HCT116 (cell line): ENCODE data around the gene AGBL1. TPM values are rescaled to one million over a fixed set of nuclear protein-coding genes. Genes with fewer than 3 reads are reported as not detected.

Source experiments
- ATAC-seq: fragments of 200-7000 bp; cut with Tn5 transposase; 2 replicates; pipeline ENCODE4 v1.9.1; 2020; ENCODE audit warnings: mild to moderate bottlenecking, moderate library complexity
- BruUV-seq: library from RNA; stranded (reverse); fragments of 400-500 nt; replicated peaks from 2 replicates; lab custom pipeline; 2021; lab: Mats Ljungman, UMichigan
- CTCF ChIA-PET: fragments of 300-600 bp; sonication (Branson Sonifier 250); formaldehyde crosslinking; loops from one replicate; lab custom pipeline; 2021; ENCODE audit warnings: antibody characterized with exemption; lab: Charles Lee
- POLR2A ChIA-PET: fragments of 300-600, 350-600 bp; sonication (Branson Sonifier 250); formaldehyde crosslinking; loops from one replicate; lab custom pipeline; 2021; ENCODE audit warnings: antibody characterized with exemption; lab: Charles Lee
- RAD21 ChIA-PET, 2 experiments: fragments of 300-600 bp; sonication (Branson Sonifier 250); formaldehyde crosslinking; loops; one replicate each; lab custom pipeline; 2023; ENCODE audit warnings: low total read pairs in 2 of 2; ENCODE audit not compliant: uncharacterized antibody in 2 of 2, unreplicated experiment in 2 of 2, low non-redundant PET in 1 of 2; lab: Charles Lee
- DNase-seq: peaks from one replicate; pipeline ENCODE4 v3.0.0-alpha.2; 2010; ENCODE audit warnings: low read depth, low spot score
- H2AFZ ChIP-seq: fragments of 200-600 bp; shearing (Covaris generic), sonication (generic); 2 replicates; pipeline ENCODE4 v1.6.1; 2017; ENCODE audit warnings: low read depth, mixed run types, mixed read lengths, antibody characterized with exemption, low read length; ENCODE audit not compliant: poor library complexity, severe bottlenecking
- H3K27ac ChIP-seq: 2 replicates; pipeline ENCODE4 v1.5.1; 2012; ENCODE audit warnings: low read depth, low read length
- H3K27me3 ChIP-seq: fragments of 200-600 bp; sonication (generic); 2 replicates; pipeline ENCODE4 v1.6.1; 2016; ENCODE audit warnings: mixed run types, low read length, mixed read lengths; ENCODE audit not compliant: insufficient read depth
- H3K36me3 ChIP-seq, 2 experiments: fragments of 200-500 bp in 1 of 2; fragments of 200-600 bp in 1 of 2; sonication (Bioruptor generic) in 1 of 2; sonication (generic) in 1 of 2; 2 replicates each; pipeline versions ENCODE4 v1.5.1 to v1.6.1; 2014 to 2016; ENCODE audit warnings: low read length in 2 of 2, inconsistent platforms in 1 of 2, mixed read lengths in 1 of 2, mixed run types in 1 of 2; ENCODE audit not compliant: insufficient read depth in 2 of 2, control insufficient read depth in 1 of 2
- H3K4me1 ChIP-seq, 2 experiments: fragments of 200-600 bp in 1 of 2; sonication (generic) in 1 of 2; 2 replicates each; pipeline versions ENCODE4 v1.5.1 to v1.6.1; 2012 to 2017; ENCODE audit warnings: low read length in 2 of 2, inconsistent platforms in 1 of 2, mild to moderate bottlenecking in 1 of 2, mixed read lengths in 1 of 2, mixed run types in 1 of 2, moderate library complexity in 1 of 2; ENCODE audit not compliant: insufficient read depth in 2 of 2, control insufficient read depth in 1 of 2
- H3K4me2 ChIP-seq: fragments of 200-600 bp; sonication (generic); 2 replicates; pipeline ENCODE4 v1.6.1; 2017; ENCODE audit warnings: mixed run types, low read length, mixed read lengths
- H3K4me3 ChIP-seq, 2 experiments: fragments of 200-600 bp in 1 of 2; sonication (generic) in 1 of 2; replicated peaks in 1 of 2; 2 replicates each; pipeline ENCODE4 v1.5.1; 2011 to 2016; ENCODE audit warnings: low read length in 2 of 2, control low read depth in 1 of 2, low read depth in 1 of 2, mild to moderate bottlenecking in 1 of 2, mixed read lengths in 1 of 2, mixed run types in 1 of 2
- H3K79me2 ChIP-seq: fragments of 200-600 bp; sonication (generic); 2 replicates; pipeline ENCODE4 v1.6.1; 2017; ENCODE audit warnings: mild to moderate bottlenecking, mixed run types, low read length, moderate library complexity, mixed read lengths; ENCODE audit not compliant: insufficient read depth
- H3K9ac ChIP-seq: fragments of 200-600 bp; sonication (generic); 2 replicates; pipeline ENCODE4 v1.6.1; 2016; ENCODE audit warnings: low read length, mixed read lengths
- H3K9me2 ChIP-seq: fragments of 200-600 bp; sonication (generic), shearing (Covaris generic); 2 replicates; pipeline ENCODE4 v1.6.1; 2017; ENCODE audit warnings: mixed run types, mild to moderate bottlenecking, moderate library complexity; ENCODE audit not compliant: insufficient read depth
- H3K9me3 ChIP-seq, 2 experiments: fragments of 200-500 bp in 1 of 2; fragments of 200-600 bp in 1 of 2; sonication (Bioruptor generic) in 1 of 2; sonication (generic) in 1 of 2; 2 replicates each; pipeline ENCODE4 v1.6.1; 2014 to 2017; ENCODE audit warnings: low read length in 2 of 2, mixed read lengths in 2 of 2, inconsistent platforms in 1 of 2, low read depth in 1 of 2, mild to moderate bottlenecking in 1 of 2, mixed run types in 1 of 2, moderate library complexity in 1 of 2; ENCODE audit not compliant: control insufficient read depth in 1 of 2, insufficient read depth in 1 of 2
- H4K20me1 ChIP-seq: fragments of 200-600 bp; sonication (generic), shearing (Covaris generic); 2 replicates; pipeline ENCODE4 v1.6.1; 2017; ENCODE audit warnings: mixed run types, mild to moderate bottlenecking, moderate library complexity; ENCODE audit not compliant: insufficient read depth
- CEBPB ChIP-seq: IDR thresholded peaks from 2 replicates; pipeline ENCODE4 v1.6.1; 2012; ENCODE audit warnings: low read depth
- EZH2phosphoT487 ChIP-seq: fragments of 200-600 bp; IDR thresholded peaks from 2 replicates; pipeline ENCODE4 v1.6.1; 2018; ENCODE audit warnings: antibody characterized with exemption, borderline replicate concordance
- FOSL1 ChIP-seq: IDR thresholded peaks from 2 replicates; pipeline ENCODE4 v1.6.1; 2012; ENCODE audit warnings: low read depth
- RAD21 ChIP-seq: IDR thresholded peaks from 2 replicates; pipeline ENCODE4 v1.6.1; 2012; ENCODE audit warnings: low read depth, mild to moderate bottlenecking
- SIN3A ChIP-seq: IDR thresholded peaks from 2 replicates; pipeline ENCODE4 v1.6.1; 2012; ENCODE audit warnings: low read depth
- SP1 ChIP-seq: IDR thresholded peaks from 2 replicates; pipeline ENCODE4 v1.6.1; 2012; ENCODE audit warnings: low read depth
- YY1 ChIP-seq: IDR thresholded peaks from 2 replicates; pipeline ENCODE4 v1.6.1; 2011; ENCODE audit warnings: low read length, low read depth, moderate library complexity, mild to moderate bottlenecking; ENCODE audit not compliant: insufficient replicate concordance; ENCODE audit errors: extremely low read depth
- ZNF274 ChIP-seq: fragments of 200-500 bp; sonication (Bioruptor generic); IDR thresholded peaks from 2 replicates; pipeline ENCODE4 v1.6.1; 2014; ENCODE audit warnings: mild to moderate bottlenecking, low read depth, low read length, inconsistent platforms
- intact Hi-C: fragments of 100-400 bp; cut with micrococcal nuclease; formaldehyde crosslinking; loops from 2 replicates; pipeline ENCODE4 v1.10.0; 2022
- total RNA-seq: library from RNA; stranded (reverse); gene quantifications from one replicate; pipeline ENCODE4 v1.2.1, GENCODE V29; 2021; ENCODE audit not compliant: unreplicated experiment
- TF ChIP-seq, protein P1 (sequence below): IDR thresholded peaks from 2 replicates; pipeline ENCODE4 v1.6.1; 2012; ENCODE audit warnings: low read depth
- TF ChIP-seq, protein P2 (sequence below): IDR thresholded peaks from 2 replicates; pipeline ENCODE4 v1.6.1; 2012

AGBL1 gene
- total RNA-seq, 1 experiment from 2014 or later, result not detected

DNA sequence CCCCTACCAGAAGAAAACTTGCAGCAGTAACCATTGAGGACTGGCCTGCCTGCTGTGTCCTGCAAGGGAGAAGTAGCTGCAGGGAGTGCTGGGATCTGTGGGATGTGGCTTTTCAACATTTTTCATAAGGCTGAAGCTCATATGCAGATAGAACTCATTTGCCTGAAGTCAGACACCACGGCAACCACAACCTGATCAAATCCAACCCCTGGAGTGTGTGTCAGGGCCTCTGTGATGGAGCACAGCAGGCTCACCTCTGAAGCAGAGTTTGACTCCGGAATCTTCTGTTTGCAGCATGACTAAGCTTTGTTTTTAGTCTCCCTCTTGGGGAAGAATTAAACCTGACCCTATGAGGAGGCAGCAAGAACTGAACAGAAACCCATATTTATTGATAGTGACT is 508.7 kb downstream of the AGBL1 start:
- TF ChIP-seq RAD21, result no peak
- TF ChIP-seq SIN3A, result no peak
- no peak for TF ChIP-seq YY1
- TF ChIP-seq, protein P1, sequence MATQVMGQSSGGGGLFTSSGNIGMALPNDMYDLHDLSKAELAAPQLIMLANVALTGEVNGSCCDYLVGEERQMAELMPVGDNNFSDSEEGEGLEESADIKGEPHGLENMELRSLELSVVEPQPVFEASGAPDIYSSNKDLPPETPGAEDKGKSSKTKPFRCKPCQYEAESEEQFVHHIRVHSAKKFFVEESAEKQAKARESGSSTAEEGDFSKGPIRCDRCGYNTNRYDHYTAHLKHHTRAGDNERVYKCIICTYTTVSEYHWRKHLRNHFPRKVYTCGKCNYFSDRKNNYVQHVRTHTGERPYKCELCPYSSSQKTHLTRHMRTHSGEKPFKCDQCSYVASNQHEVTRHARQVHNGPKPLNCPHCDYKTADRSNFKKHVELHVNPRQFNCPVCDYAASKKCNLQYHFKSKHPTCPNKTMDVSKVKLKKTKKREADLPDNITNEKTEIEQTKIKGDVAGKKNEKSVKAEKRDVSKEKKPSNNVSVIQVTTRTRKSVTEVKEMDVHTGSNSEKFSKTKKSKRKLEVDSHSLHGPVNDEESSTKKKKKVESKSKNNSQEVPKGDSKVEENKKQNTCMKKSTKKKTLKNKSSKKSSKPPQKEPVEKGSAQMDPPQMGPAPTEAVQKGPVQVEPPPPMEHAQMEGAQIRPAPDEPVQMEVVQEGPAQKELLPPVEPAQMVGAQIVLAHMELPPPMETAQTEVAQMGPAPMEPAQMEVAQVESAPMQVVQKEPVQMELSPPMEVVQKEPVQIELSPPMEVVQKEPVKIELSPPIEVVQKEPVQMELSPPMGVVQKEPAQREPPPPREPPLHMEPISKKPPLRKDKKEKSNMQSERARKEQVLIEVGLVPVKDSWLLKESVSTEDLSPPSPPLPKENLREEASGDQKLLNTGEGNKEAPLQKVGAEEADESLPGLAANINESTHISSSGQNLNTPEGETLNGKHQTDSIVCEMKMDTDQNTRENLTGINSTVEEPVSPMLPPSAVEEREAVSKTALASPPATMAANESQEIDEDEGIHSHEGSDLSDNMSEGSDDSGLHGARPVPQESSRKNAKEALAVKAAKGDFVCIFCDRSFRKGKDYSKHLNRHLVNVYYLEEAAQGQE, result no peak
- TF ChIP-seq ZNF274, result no peak
- TF ChIP-seq EZH2phosphoT487, result no peak
- TF ChIP-seq FOSL1, result no peak
- no peak for TF ChIP-seq CEBPB
- TF ChIP-seq, protein P2, sequence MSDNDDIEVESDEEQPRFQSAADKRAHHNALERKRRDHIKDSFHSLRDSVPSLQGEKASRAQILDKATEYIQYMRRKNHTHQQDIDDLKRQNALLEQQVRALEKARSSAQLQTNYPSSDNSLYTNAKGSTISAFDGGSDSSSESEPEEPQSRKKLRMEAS, result no peak
- TF ChIP-seq SP1, result no peak
- TF ChIP-seq, all 23 proteins: peak for 0
- H3K9me2 ChIP-seq, result no peaks in the 10 kb centered on the region
- no peaks in the 10 kb centered on the region for H3K4me1 ChIP-seq
- ChIA-PET RAD21 (no interaction called here), CTCF (no interaction called here), POLR2A (no interaction called here)
- H2AFZ ChIP-seq, result no peak overlapping the region
- no peak overlapping the region for H3K4me2 ChIP-seq
- DNase-seq (no peak), ATAC-seq (no peak)
- BruUV-seq, result no TSS peak
- peaks cover 5 to 15% of the 10 kb centered on the region in 2 experiments; a peak in 2 of 4 replicates for H3K9me3 ChIP-seq
- H3K27ac ChIP-seq, result no peak overlapping the region
- no peaks in the 10 kb centered on the region for H3K79me2 ChIP-seq
- H3K36me3 ChIP-seq, result no peaks in the 10 kb centered on the region
- no peaks in the 10 kb centered on the region for H4K20me1 ChIP-seq
- intact Hi-C loops, result no loop called here
- H3K4me3 ChIP-seq, result no peak overlapping the region
- no peak overlapping the region for H3K9ac ChIP-seq
- H3K27me3 ChIP-seq, result no peaks in the 10 kb centered on the region
